Muscle layer of colon (tissue), 2 donors: ENCODE measurements around the gene NOTCH1.

Experiments
- H3K27ac ChIP-seq: one replicate; pipeline ENCODE4 v1.7.0; 2013; ENCODE audit warnings: low read depth, mild to moderate bottlenecking, low read length, moderate library complexity
- H3K27me3 ChIP-seq, 2 donors: one replicate each; pipeline ENCODE4 v1.7.0; 2013; ENCODE audit warnings: low read length in 2 of 2, mild to moderate bottlenecking in 2 of 2; ENCODE audit not compliant: insufficient read depth in 2 of 2, control insufficient read depth in 1 of 2
- H3K36me3 ChIP-seq: one replicate; pipeline ENCODE4 v1.7.0; 2013; ENCODE audit warnings: mild to moderate bottlenecking, low read length; ENCODE audit not compliant: insufficient read depth
- H3K4me1 ChIP-seq: one replicate; pipeline ENCODE4 v1.7.0; 2013; ENCODE audit warnings: mild to moderate bottlenecking, low read length; ENCODE audit not compliant: insufficient read depth
- H3K4me3 ChIP-seq, 2 donors: one replicate each; pipeline ENCODE4 v1.7.0; 2013; ENCODE audit warnings: low read length in 2 of 2, low read depth in 1 of 2, mild to moderate bottlenecking in 1 of 2, moderate library complexity in 1 of 2
- H3K9ac ChIP-seq: one replicate; pipeline ENCODE4 v1.7.0; 2013; ENCODE audit warnings: low read length
- H3K9me3 ChIP-seq: one replicate; pipeline ENCODE4 v1.7.0; 2013; ENCODE audit warnings: mild to moderate bottlenecking, low read length
- donor health status: abdominal sarcoma.
- donor health status: Adenocarcinoma of cecum.

The NOTCH1 gene

DNA sequence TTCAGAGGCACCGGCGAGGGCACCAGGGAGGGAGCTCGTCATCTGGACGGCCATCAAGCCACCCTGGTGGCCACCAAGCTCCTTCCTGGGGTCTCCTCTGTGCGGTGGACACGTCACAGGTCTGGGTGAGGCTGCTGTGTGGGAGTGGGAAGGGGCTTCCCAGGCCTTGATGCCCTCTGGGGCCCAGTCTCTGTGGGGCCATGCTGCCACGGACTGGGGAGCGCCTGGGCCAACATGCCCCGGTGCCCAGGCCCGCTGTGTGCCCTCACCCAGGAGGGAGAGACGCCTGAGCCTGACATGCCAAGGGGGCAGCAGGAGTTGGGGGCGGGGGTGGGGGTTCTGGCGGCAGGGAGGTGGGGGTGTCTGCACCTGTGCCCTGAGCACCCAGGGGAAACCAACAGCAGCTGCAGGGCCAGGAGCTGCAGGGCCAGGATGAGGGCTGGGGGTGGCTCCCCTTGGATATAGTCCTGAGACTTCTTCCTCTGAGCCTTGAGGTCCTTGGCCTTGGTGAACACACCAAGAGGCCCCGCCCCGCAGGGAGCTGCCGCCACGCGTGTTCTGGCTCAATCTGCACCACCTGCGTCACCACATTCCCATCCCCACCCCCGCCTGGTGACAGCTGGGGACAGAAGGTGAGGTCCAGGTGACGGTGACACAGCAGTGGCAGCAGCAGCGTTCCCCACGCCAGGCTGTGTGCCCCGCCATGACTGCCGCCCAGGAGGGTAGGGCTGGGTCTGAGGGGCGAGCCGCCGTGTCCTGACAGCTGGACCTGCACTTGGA is 47.7 kb downstream of the NOTCH1 start:
- Histone ChIP-seq H3K4me1 (peaks cover 22% of the 10 kb centered on the region), H3K27ac (no peak overlapping the region), H3K9me3 (no peaks in the 10 kb centered on the region), H3K27me3 (no peaks in the 10 kb centered on the region), H3K4me3 (no peak overlapping the region), H3K9ac (no peak overlapping the region), H3K36me3 (peaks cover 50% of the 10 kb centered on the region)

DNA sequence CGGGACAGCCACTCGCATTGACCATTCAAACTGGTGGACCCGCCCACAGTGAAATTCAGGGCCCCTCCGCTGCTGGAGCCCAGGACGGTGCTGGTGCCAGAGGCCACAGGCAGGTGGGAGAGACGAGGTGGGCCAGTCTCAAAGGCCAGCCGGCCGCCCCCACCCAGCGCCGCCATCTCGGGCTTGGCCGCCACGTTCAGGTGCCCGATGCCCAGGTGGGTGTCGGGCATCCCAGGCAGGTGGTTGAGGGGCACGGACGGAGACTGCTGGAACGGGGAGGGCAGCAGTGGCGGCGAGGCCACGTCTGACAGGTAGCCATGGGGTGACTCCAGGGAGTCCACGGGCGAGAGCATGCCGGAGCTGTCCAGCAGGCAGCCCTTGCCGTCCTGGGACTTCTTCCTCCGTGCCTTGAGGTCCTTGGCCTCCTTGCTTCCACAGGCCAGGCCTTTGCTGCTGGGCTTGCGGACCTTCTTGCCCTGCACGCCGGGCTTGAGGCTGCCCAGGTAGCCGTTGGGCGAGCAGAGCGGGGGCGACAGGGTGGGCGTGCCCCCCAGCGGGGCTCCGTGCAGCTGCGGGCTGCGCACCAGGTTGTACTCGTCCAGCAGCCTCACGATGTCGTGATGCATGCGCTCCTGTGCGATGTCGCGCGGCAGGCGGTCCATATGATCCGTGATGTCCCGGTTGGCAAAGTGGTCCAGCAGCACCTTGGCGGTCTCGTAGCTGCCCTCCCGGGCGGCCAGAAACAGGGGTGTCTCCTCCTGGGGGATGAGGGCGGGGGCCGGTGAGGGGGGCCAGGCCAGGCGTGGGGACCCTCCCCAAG is 48.8 kb downstream of the NOTCH1 start:
- Histone ChIP-seq H3K4me1 (peaks cover 26% of the 10 kb centered on the region), H3K27me3 (no peaks in the 10 kb centered on the region), H3K36me3 (peaks cover 41% of the 10 kb centered on the region), H3K4me3 (no peak overlapping the region), H3K9me3 (no peaks in the 10 kb centered on the region), H3K9ac (no peak overlapping the region), H3K27ac (no peak overlapping the region)

DNA sequence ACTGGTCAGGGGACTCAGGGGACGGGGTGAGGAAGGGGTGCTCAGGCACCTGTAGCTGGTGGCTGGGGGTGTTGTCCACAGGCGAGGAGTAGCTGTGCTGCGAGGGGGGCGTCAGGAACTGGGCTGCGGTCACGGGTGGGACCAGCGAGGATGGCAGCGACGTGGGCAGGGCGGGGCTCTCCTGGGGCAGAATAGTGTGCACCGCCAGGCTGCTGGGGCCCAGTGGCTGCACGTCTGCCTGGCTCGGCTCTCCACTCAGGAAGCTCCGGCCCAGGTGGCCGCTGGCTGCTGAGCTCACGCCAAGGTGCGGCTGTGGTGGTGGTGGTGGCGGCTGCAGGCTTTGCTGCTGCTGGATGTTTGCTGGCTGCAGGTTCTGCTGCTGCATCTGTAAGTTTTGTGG is 49.7 kb downstream of the NOTCH1 start:
- H3K9ac ChIP-seq: no peak overlapping the region
- H3K4me3 ChIP-seq: no peak overlapping the region
- H3K36me3 ChIP-seq: peaks cover 41% of the 10 kb centered on the region
- no peaks in the 10 kb centered on the region for H3K9me3 ChIP-seq
- H3K4me1 ChIP-seq: peaks cover 26% of the 10 kb centered on the region
- H3K27ac ChIP-seq: no peak overlapping the region
- no peaks in the 10 kb centered on the region for H3K27me3 ChIP-seq

DNA sequence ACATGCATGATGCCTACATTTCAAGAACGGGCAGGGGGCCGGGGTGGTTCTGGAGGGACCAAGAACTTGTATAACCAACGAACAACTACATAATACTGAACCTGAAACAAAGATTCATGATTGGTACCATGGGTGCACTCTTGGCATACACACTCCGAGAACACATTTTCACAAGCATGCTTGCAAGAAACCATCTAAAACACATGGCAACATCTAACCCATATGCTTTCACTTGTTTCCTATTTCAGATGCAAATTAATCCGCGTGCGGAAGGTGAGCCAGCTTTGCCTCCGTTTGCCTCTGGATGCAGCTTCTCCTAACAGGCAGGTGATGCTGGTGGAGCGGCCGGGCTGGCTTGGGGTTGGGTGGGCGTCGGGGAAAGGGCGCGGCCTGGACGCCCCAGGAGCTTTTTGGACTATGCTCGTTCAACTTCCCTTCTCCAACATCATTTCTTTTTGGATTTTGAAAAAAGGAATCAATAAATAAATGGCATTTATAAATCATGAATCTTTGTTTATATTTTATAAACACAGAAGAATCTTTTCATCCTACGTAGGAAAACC is 50.5 kb downstream of the NOTCH1 start:
- no peak overlapping the region for H3K4me3 ChIP-seq
- H3K27ac ChIP-seq: no peak overlapping the region
- peaks cover 26% of the 10 kb centered on the region for H3K4me1 ChIP-seq
- no peaks in the 10 kb centered on the region for H3K27me3 ChIP-seq
- H3K9ac ChIP-seq: no peak overlapping the region
- peaks cover 33% of the 10 kb centered on the region for H3K36me3 ChIP-seq
- no peaks in the 10 kb centered on the region for H3K9me3 ChIP-seq

DNA sequence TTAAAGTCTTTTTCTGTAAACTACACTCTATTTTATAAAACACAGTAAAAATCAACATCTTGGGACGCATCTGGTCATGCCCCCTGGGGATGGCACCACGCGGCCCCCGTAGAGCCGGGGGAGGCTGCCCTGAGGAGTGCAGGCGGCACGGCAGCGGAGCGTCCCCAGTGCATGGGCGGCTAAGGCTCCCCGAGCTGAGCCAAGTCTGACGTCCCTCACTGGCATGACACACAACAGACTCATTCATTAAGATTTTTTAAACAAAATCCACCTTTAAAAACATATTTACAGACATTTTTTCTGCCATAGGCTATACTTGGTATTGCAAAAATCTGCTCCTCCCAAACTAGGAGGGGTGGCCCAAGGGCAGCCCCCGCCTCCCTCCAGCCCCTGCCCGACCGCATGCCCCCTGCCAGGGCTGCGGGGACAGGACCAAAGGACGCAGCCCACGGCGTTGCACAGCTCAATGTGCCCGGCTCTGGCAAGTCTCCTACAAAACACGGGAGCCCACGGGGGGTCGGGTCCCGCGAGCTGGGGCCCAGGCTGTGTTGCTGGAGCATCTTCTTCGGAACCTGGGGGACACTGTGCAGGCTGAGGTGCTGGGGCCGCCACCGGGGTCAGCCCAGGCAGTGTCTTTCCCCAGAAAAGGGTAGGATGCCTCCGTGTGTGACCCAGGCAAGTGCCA is 51.2 kb downstream of the NOTCH1 start:
- peaks cover 28% of the 10 kb centered on the region for H3K36me3 ChIP-seq
- no peak overlapping the region for H3K9ac ChIP-seq
- H3K9me3 ChIP-seq: no peaks in the 10 kb centered on the region
- no peaks in the 10 kb centered on the region for H3K27me3 ChIP-seq
- H3K4me3 ChIP-seq: no peak overlapping the region
- peaks cover 26% of the 10 kb centered on the region for H3K4me1 ChIP-seq
- H3K27ac ChIP-seq: no peak overlapping the region

DNA sequence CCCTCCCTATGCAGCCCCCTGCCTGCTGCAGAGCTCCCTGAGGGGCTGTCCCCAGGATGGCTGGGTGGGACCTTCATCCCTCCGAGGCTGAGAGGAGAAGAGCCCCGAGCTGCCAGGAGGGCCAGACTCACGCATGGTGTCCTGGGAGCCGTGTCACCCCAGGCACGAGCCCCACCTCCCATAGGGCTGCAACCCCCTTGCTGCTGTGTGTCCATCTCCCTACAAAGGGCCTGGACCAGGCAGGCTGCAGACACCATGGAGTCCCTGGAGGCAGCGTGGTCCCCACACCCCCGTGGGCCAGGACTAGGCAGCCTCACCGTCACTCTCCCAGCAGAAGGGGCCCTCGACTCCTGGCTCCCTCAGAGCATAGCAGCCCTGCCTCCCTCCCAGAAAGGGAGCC is 51.8 kb downstream of the NOTCH1 start:
- peaks cover 22% of the 10 kb centered on the region for H3K36me3 ChIP-seq
- H3K27me3 ChIP-seq: no peaks in the 10 kb centered on the region
- H3K27ac ChIP-seq: peak overlapping the region; percentile 0
- peaks cover 26% of the 10 kb centered on the region for H3K4me1 ChIP-seq
- no peaks in the 10 kb centered on the region for H3K9me3 ChIP-seq
- H3K9ac ChIP-seq: no peak overlapping the region
- H3K4me3 ChIP-seq: no peak overlapping the region

DNA sequence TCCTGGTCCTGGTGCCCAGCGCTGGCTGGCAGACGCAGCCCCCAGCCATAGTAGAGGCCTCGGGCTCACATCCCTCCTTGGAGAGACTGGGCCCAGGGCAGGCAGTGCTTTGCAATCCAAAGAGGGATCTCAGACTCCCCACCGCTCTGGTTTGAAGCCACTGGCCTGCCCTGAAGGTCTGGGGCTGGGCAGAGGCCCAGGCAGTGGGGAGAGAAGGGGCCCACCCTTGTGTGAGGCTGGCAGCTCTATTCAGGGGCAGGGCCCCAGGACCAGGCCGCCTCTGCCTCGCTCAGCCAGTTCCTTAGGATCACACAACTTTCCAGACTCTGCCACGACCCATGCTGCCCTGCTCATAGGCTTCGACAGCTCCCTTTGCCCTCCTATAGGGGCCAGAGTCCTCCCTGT is 52.3 kb downstream of the NOTCH1 start:
- H3K4me1 ChIP-seq: peaks cover 26% of the 10 kb centered on the region
- H3K27me3 ChIP-seq: no peaks in the 10 kb centered on the region
- H3K27ac ChIP-seq: peak overlapping the region; percentile 20
- no peaks in the 10 kb centered on the region for H3K9me3 ChIP-seq
- no peak overlapping the region for H3K9ac ChIP-seq
- H3K4me3 ChIP-seq: no peak overlapping the region
- peaks cover 17% of the 10 kb centered on the region for H3K36me3 ChIP-seq

DNA sequence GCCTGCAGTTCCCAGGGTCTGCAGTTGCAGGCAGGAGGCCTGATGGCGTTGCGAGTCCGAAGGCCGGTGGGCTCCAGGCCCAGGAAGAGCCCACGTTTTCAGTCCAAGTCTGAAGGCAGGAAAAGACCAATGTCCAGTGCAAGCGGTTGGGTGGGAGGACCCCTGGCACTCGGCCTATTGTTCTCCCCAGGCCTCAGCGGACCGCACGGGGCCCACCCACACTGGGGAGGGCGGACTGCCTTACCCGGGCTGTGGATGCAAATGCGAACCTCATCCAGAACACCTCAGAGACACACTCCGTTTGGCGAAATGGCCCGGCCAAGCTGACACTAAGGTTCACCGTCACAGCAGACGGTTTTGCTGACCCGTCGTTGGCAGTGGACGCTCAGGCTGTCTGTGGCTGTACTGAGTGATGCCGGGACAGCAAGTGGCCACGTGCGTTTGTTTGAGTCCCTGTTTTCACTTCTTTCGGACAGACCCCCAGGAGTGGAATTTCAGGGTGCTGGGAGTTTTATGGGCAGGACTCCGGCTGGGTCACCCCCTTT is 52.8 kb downstream of the NOTCH1 start:
- Histone ChIP-seq H3K27me3 (no peaks in the 10 kb centered on the region), H3K4me3 (no peak overlapping the region), H3K36me3 (peaks cover 13% of the 10 kb centered on the region), H3K4me1 (peaks cover 26% of the 10 kb centered on the region), H3K9ac (no peak overlapping the region), H3K9me3 (no peaks in the 10 kb centered on the region), H3K27ac (peak overlapping the region; percentile 20)

DNA sequence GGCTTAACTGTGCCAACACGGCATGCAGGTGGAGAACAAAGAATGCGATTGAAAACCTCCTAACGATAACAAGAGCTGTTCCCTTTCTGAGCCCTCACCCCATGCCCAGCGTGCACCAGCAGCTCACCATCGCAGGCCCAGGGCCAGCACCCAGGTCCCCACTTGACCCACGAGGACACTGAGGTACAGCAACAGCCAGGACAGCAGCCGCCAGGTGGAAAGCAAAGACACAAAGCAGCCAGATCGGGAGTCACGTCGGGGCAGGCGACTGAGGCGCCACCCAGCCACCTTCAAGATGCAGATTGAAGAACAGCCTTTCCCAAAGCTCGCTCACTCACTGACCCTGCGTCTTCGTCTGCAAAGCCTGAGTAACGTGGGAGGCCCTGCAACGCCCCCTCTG is 56.1 kb downstream of the NOTCH1 start:
- Histone ChIP-seq H3K27ac (no peak overlapping the region), H3K9me3 (no peaks in the 10 kb centered on the region)

DNA sequence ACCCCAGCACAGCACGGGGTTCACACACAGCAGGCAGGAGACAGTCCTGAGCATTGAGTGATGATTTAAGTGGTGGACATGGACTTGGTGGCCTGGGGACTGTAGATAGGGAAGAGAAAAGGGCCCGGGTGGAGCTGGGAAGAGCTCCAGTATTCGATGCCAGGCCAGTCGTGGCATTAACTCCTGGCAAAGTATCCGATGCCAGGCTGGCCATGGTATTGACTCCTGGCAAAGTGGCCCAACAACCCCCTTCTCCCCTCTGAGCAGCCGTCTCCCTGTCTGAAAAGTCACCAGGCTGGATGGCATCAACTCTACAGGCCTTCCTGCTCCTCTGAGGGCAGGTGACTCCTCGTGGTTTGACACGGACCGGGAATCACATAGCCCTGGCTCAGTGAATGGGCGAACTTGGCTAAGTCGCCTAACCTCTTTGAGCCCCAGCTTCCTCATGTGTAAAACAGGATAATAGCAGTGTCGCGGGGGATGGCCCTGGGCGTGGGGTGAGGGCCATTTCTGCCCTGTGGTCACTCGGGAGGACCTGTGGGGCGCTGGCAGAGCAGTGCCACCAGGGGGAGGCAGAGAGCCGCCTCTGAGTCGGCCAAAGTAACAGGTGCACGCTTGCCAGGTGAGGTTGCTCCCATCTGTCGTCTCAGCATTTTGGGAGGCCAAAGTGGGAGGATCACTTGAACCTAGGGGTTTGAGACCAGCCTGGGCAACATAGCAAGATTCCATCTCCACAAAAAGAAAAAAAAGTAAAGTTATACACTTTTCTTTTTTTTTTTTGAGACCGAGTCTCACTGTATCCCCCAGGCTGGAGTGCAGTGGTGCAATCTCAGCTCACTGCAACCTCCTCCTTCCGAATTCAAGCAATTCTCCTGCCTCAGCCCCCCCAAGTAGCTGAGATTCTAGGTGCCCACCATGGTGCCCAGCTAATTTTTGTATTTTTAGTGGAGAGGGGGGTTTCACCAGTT is 57.3 kb downstream of the NOTCH1 start:
- Histone ChIP-seq H3K9ac (no peak overlapping the region), H3K27me3 (no peaks in the 10 kb centered on the region), H3K27ac (no peak overlapping the region), H3K4me1 (peaks cover 11% of the 10 kb centered on the region), H3K36me3 (no peaks in the 10 kb centered on the region), H3K9me3 (no peaks in the 10 kb centered on the region), H3K4me3 (no peak overlapping the region)

More for the DNA sequence above, 56.1 kb downstream of the NOTCH1 start:
- no peaks in the 10 kb centered on the region for H3K27me3 ChIP-seq
- H3K4me1 ChIP-seq: peaks cover 21% of the 10 kb centered on the region
- no peak overlapping the region for H3K9ac ChIP-seq
- no peak overlapping the region for H3K4me3 ChIP-seq
- peaks cover 1% of the 10 kb centered on the region for H3K36me3 ChIP-seq
